NCI-H345 treated with DMSO at 0.1 percent for 48 hours (cell line): ENCODE data around the gene MYOM3.

ENCODE experiments used
- DNase-seq: peaks from one replicate; lab custom pipeline; 2025; ENCODE audit not compliant: unreplicated experiment; lab: John Stamatoyannopoulos, UW

The MYOM3 gene

DNA sequence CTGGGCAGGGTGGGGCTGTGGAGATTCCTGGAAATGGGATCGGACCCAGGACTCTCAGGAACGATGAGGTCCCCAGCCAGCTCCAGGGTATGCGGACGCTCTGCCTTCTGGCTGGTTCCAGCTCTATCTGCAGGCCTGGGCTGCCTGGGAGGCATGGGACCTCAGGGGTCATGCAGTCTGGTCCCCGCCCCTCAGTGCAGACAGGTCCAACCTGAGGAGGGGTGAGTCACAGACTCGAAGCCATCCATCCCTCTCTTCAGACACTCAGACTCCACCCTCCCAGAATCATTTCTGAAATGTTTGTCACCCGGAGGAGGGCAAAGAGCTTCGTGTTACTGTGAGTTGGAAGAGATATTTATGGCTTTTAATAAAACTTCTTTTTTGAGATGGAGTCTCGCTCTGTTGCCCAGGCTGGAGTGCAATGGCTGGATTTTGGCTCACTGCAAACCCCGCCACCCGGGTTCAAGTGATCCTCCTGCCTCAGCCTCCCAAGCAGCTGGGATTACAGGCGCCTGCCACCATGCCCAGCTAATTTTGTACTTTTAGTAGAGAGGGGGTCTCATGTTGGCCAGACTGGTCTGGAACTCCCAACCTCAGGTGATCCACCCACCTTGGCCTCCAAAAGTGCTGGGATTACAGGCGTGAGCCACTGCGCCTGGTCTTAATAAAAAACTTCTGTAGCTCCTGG is 5.9 kb upstream of the MYOM3 start:
- no peak for DNase-seq

- no peak for DNase-seq
Observed at GRCh38 chr1:24117132-24117531, 5.2 kb upstream of the MYOM3 start.

- DNase-seq, result no peak
Observed at GRCh38 chr1:24114753-24115152, 2.8 kb upstream of the MYOM3 start.

GRCh38 chr1:24113641-24114033 is 1.7 kb upstream of the MYOM3 start:
- no peak for DNase-seq

- no peak for DNase-seq
Observed at GRCh38 chr1:24111262-24111995, 506 bp downstream of the MYOM3 start.

DNA sequence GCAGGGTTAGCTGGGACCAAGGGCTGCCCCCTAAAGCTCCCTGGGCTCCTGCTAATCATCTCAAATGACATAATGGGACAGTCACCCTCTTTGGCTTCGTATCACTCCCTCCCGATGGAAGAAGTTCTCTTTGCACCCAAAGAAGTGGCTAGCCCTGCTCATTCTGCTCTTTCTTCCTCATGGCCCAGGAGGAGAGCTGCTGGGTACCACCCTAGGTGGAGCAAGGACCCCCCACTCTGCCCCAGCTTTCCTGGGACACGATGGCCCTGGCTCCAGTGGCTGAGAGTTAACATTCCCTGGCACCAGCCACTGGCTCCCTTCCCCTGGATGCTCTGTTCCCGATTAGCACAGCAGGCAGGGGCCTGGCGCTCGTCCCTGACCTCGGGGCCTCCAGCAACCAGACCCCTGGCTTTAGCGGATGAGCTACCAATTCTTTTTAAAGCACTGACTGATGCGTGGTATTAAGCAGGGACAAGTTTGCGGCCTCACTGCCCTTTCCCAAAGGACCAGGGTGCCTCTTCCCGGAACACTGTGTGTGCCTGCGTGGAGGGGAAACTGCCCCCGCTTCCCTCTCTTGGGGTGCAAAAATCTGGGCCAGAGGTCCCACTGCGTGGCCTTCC is 1.2 kb downstream of the MYOM3 start:
- no peak for DNase-seq

DNA sequence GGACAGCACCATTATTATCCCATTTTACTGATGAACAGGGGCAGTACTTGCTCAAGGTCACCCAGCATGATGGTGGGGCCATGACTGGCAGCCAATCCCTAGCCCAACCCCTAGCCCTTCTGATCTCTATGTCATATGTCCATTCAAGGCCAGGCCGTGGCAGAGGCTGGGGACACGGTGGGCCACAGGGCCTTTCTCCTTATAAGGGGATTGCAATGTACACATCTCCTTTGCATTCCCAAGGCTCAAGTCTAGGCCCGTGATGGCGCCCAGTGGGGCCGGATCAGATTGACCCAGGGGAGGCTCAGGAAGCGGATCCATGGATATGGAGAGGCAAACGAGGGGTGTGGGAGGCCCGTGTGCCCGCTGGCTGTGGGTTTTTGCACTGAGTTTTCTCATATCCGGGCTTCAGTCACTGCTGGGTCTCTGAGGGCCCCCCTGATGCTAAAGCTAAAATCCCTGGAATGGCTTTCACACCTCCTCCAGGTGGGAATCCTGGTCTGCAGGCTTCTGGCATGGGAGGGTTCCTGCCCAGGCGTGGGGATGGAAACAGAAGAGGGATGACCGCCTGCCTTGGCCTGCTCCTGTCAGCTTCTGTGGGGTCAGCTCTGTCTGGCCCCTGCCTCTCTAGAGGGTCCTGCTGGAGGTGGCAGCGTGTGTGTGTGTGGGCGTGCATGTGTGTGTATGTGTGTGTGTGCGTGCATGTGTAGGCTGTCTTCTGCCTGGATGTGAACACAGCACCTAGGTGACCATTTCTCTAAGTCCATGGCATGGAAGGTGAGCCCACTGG is 2.1 kb downstream of the MYOM3 start:
- no peak for DNase-seq

- DNase-seq, result no peak
Observed at GRCh38 chr1:24109166-24109483, 2.8 kb downstream of the MYOM3 start.

- no peak for DNase-seq
Observed at GRCh38 chr1:24108334-24109165, 3.4 kb downstream of the MYOM3 start.

DNA sequence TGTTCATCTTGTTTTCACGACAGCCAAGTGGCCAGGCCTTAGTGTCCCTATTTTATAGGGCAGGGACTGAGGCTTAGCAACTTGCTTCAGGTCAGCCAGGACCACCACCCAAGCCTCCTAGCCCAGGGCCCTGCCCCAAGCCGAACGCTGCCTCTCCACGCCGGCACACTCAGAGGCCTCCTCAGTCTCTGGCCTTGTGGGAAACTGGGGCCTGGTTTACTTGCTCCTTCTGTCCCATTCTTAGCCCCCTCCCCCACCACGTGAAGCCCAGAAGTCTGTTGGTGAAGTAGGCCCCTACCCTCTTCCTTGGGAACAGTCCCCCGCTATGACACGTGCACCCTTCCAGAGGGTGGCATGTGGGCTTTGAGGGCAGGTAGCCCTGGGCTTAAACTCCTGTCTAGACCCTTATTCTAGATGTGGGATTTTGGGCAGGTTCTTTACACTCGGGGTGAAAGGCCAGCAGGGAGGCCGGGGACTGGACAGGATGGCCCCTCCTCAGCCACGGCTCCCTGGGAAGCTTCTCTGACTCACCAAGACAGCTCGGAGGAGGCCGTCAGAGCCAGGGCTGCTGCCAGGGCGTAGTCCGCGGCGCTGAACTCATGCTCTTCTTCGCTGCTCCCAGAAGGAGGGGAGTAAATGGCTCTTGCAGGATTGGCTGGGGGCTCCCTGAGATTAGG is 4.3 kb downstream of the MYOM3 start:
- no peak for DNase-seq

GRCh38 chr1:24105368-24106160 is 6.4 kb downstream of the MYOM3 start:
- DNase-seq, result no peak

- no peak for DNase-seq
Observed at GRCh38 chr1:24104854-24105253, 7.1 kb downstream of the MYOM3 start.

GRCh38 chr1:24103879-24104278 is 8.1 kb downstream of the MYOM3 start:
- DNase-seq, result no peak

GRCh38 chr1:24103408-24103807 is 8.5 kb downstream of the MYOM3 start:
- no peak for DNase-seq

DNA sequence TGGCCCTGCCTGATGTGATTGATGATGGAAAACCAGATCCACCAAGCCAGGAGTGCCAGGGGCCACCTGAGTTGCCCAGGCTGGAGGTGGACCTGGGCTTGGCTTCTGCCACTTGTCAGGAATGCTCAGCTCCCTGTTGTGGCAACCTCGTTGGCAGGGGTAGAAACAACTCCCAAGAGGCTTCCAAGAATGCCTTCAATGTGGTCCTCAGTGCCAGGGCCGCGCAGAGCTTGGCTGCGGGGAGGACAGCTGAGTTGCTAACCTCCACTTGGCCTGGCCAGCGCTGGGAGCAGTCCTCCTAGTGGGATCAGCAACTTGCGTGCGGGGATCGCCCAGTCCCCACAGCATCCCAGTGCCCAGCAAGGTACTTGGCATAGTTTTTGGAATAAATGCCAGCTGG is 9.0 kb downstream of the MYOM3 start:
- no peak for DNase-seq

DNA sequence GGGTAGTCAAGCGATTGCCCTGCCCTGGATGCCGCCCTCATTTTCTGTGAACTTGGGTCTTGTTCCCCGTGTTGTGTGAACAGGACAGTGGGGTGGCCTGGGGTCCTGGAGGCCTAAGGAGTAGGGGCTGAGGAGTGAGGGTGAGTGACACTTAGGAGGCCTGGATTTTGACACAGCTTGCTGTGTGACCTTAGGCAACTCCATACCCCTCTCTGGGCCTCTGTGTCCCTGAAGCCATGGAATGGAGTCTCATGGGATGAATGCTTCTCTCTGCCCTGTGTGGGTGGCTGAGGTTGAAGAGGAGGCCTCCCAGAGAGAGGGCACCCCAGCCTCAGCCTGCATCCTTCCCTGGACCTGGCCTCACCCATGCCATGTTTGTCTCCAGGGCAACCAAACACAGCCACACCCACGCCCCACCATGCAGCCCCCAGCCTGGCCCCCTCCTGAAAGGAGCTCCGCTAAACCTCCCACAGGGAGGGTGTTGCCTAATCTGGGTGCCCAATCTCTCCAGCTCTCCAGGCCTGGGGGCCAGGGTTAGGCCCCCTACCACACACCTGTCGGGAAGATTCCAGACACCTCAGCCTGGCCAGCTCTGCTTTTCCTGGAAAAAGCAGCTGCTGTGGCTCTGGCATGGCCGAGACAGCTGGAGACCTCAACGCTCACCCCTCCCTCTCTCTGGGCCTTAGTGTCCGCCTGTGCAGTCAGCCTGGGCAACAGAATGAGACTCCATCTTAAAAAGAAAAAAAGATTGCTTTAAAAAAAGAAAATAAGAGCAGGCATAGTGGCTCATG is 9.9 kb downstream of the MYOM3 start:
- no peak for DNase-seq

DNA sequence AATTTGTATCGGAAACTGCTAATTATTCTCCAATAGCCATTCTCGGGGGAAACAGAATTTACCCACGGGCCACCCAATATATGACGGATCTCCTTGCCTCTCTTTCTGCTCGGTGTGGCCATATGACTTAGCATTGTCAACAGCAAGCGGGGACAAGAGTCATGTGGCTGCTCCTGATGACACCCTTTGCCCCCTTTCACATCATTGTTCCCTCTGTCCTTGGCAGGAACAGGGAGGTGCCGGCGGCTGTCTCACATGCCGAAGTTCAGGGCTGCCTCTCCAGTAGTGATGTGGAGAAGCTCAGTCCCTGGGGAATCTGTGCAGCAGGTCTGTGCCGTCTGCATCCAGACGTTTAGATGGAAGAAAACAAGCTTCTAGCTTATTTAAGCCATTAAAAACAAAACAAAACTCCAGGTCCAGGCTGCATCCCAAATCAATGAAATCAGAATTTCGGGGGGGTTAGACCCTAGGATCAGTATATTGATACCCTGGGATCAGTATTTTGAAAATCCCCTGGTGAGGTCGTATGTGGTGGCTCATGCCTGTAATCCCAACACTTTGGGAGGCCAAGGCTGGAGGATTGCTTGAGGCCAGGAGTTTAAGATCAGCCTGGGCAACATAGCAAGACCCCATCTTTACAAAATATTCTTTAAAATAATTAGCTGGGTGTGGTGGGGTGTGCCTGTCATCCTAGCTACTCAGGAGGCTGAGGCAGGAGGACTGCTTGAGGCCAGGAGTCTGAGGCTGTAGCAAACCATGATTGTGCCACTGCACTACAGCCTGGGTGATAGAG is 10.8 kb downstream of the MYOM3 start:
- DNase-seq, result no peak
